K562 (cell line): ENCODE data around the gene SLC2A4RG. TPM values are rescaled to one million over a fixed set of nuclear protein-coding genes. Genes with fewer than 3 reads are reported as not detected.

Experiments used
- ATAC-seq: fragments of 200-7000 bp; cut with Tn5 transposase; 3 replicates; pipeline ENCODE4 v1.9.1; 2020; ENCODE audit warnings: moderate library complexity
- BruUV-seq: library from RNA; stranded (reverse); fragments of 400-500 nt; replicated peaks from 2 replicates; lab custom pipeline; 2021; lab: Mats Ljungman, UMichigan
- CTCF ChIA-PET: fragments of 300-600 bp; formaldehyde crosslinking; extraction: SDS; loops from one replicate; lab custom pipeline; 2021; ENCODE audit warnings: low intra/inter-chr PET ratio; lab: Yijun Ruan, JAX
- POLR2A ChIA-PET: fragments of 300-600, 350-650 bp; sonication (Branson Sonifier 250); formaldehyde crosslinking; extraction: SDS; loops from one replicate; lab custom pipeline; 2021; ENCODE audit warnings: antibody characterized with exemption, inconsistent platforms; lab: Yijun Ruan, JAX
- DNase-seq, 4 experiments: peaks; one replicate each; pipeline versions ENCODE4 v3.0.0 to v3.0.0-alpha.2; 2011 to 2018; ENCODE audit warnings: low spot score in 3 of 4, mixed read lengths in 3 of 4; ENCODE audit errors: extremely low read depth in 1 of 4
- FAIRE-seq: peaks from 2 replicates; lab custom pipeline; 2011; peaks lifted over from hg19 to GRCh38; lab: Jason Lieb, UNC
- H2AFZ ChIP-seq: 2 replicates; pipeline ENCODE4 v1.6.0; 2011; ENCODE audit warnings: low read depth, low read length, control low read depth, inconsistent platforms
- H3K27ac ChIP-seq: fragments of 200-600 bp; 3 replicates; pipeline ENCODE4 v1.8.0; 2011; ENCODE audit warnings: low read depth, mild to moderate bottlenecking, control low read depth, inconsistent platforms, low read length, moderate library complexity, mixed read lengths; ENCODE audit errors: extremely low read depth
- H3K27me3 ChIP-seq, 2 experiments: fragments of 300-600 bp in 1 of 2; 2 replicates in 1 of 2; 3 replicates in 1 of 2; pipeline versions ENCODE4 v1.6.0 to v1.8.0; 2011; ENCODE audit warnings: inconsistent platforms in 2 of 2, low read length in 2 of 2, mild to moderate bottlenecking in 1 of 2, mixed read lengths in 1 of 2, moderate library complexity in 1 of 2; ENCODE audit not compliant: control insufficient read depth in 2 of 2, insufficient read depth in 2 of 2
- H3K36me3 ChIP-seq: fragments of 300-600 bp; 3 replicates; pipeline ENCODE4 v1.8.0; 2011; ENCODE audit warnings: mild to moderate bottlenecking, low read length, inconsistent platforms; ENCODE audit not compliant: control insufficient read depth, insufficient read depth
- H3K4me1 ChIP-seq, 2 experiments: fragments of 200-600 bp in 1 of 2; replicated peaks in 1 of 2; 2 replicates in 1 of 2; 3 replicates in 1 of 2; pipeline versions ENCODE4 v1.5.1 to v1.8.0; 2011; ENCODE audit warnings: inconsistent platforms in 2 of 2, low read length in 2 of 2, mild to moderate bottlenecking in 1 of 2, mixed read lengths in 1 of 2, moderate library complexity in 1 of 2; ENCODE audit not compliant: control insufficient read depth in 2 of 2, insufficient read depth in 2 of 2
- H3K4me2 ChIP-seq: 2 replicates; pipeline ENCODE4 v1.6.1; 2011; ENCODE audit warnings: low read length, control low read depth, inconsistent platforms, mixed read lengths; ENCODE audit not compliant: insufficient read depth
- H3K4me3 ChIP-seq: fragments of 200-600 bp; sonication (generic), shearing (Covaris generic); 2 replicates; pipeline ENCODE4 v1.5.1; 2016; ENCODE audit warnings: control low read depth, inconsistent platforms
- H3K79me2 ChIP-seq: fragments of 200-600 bp; 3 replicates; pipeline ENCODE4 v1.8.0; 2011; ENCODE audit warnings: low read length, inconsistent platforms; ENCODE audit not compliant: control insufficient read depth, insufficient read depth
- H3K9ac ChIP-seq, 2 experiments: 2 replicates each; pipeline versions ENCODE4 v1.6.0 to v1.6.1; 2011; ENCODE audit warnings: low read depth in 2 of 2, low read length in 2 of 2, control low read depth in 1 of 2, inconsistent platforms in 1 of 2, mild to moderate bottlenecking in 1 of 2, mixed read lengths in 1 of 2; ENCODE audit not compliant: insufficient read depth in 1 of 2
- H3K9me1 ChIP-seq: one replicate; pipeline ENCODE4 v1.6.0; 2011; ENCODE audit warnings: inconsistent platforms, mild to moderate bottlenecking, low read length, moderate library complexity; ENCODE audit not compliant: control insufficient read depth, insufficient read depth
- H3K9me3 ChIP-seq: replicated peaks from 2 replicates; pipeline ENCODE4 v1.5.1; 2011; ENCODE audit warnings: low read depth, low read length, inconsistent platforms; ENCODE audit not compliant: control insufficient read depth, insufficient read depth
- H4K20me1 ChIP-seq: replicated peaks from 2 replicates; pipeline ENCODE4 v1.6.1; 2011; ENCODE audit warnings: low read length, inconsistent platforms, mixed read lengths; ENCODE audit not compliant: control insufficient read depth, insufficient read depth
- EZH2 ChIP-seq: IDR thresholded peaks from 2 replicates; pipeline ENCODE4 v1.6.1; 2012; ENCODE audit warnings: low read depth, mild to moderate bottlenecking, inconsistent platforms, low read length, borderline replicate concordance
- FOXA3 ChIP-seq, 2 experiments: fragments of 450-650 bp in 1 of 2; sonication (generic) in 1 of 2; formaldehyde crosslinking; IDR thresholded peaks in 1 of 2; conservative IDR thresholded peaks in 1 of 2; 2 replicates each; pipeline versions ENCODE4 v1.4.0 to v1.8.0; 2020 to 2022; ENCODE audit warnings: mild to moderate bottlenecking in 2 of 2, missing genetic modification reagents in 1 of 2
- HCFC1 ChIP-seq: IDR thresholded peaks from 2 replicates; pipeline ENCODE4 v1.6.1; 2012; ENCODE audit warnings: low read depth, low read length, improper control_type of control experiment
- HMGN3 ChIP-seq: IDR thresholded peaks from 2 replicates; pipeline ENCODE4 v1.6.1; 2011; ENCODE audit warnings: borderline replicate concordance, low read depth, mild to moderate bottlenecking, mixed read lengths, low read length; ENCODE audit not compliant: insufficient read length; ENCODE audit errors: extremely low read depth
- MTF1 ChIP-seq: fragments of 250-450 bp; sonication (Bioruptor Pico); IDR thresholded peaks from 2 replicates; pipeline ENCODE4 v1.9.0; 2021; ENCODE audit warnings: moderate library complexity, mild to moderate bottlenecking, inconsistent platforms, borderline replicate concordance
- POLR2A ChIP-seq: fragments of 450-650 bp; conservative IDR thresholded peaks from 2 replicates; pipeline ENCODE4 v1.6.1; 2016
- POLR2B ChIP-seq: fragments of 450-650 bp; IDR thresholded peaks from 2 replicates; pipeline ENCODE4 v1.6.1; 2018; ENCODE audit warnings: low read depth; ENCODE audit not compliant: partially characterized antibody
- POLR2G ChIP-seq: fragments of 200-400 bp; formaldehyde crosslinking; IDR thresholded peaks from 2 replicates; pipeline ENCODE4 v1.6.1; 2017; ENCODE audit warnings: low read depth, mild to moderate bottlenecking, antibody characterized with exemption, low read length, moderate library complexity
- RBFOX2 ChIP-seq: fragments of 200-400 bp; formaldehyde crosslinking; IDR thresholded peaks from 2 replicates; pipeline ENCODE4 v1.6.1; 2017; ENCODE audit warnings: low read depth, mild to moderate bottlenecking, low read length, moderate library complexity
- TAF15 ChIP-seq: fragments of 200-400 bp; formaldehyde crosslinking; IDR thresholded peaks from 2 replicates; pipeline ENCODE4 v1.6.1; 2017; ENCODE audit warnings: mild to moderate bottlenecking, low read depth, low read length, moderate library complexity
- ZNF175 ChIP-seq: fragments of 200-800 bp; sonication (Bioruptor generic); IDR thresholded peaks from 2 replicates; pipeline ENCODE4 v1.6.1; 2016; ENCODE audit warnings: low read depth, mild to moderate bottlenecking, missing genetic modification characterization, missing compliant biosample characterization
- ZNF212 ChIP-seq: fragments of 450-650 bp; formaldehyde crosslinking; IDR thresholded peaks from 2 replicates; pipeline ENCODE4 v1.4.0; 2020; ENCODE audit warnings: mild to moderate bottlenecking
- ZNF707 ChIP-seq: fragments of 250-450 bp; sonication (Bioruptor Pico); conservative IDR thresholded peaks from 2 replicates; pipeline ENCODE4 v1.8.0; 2022; ENCODE audit warnings: inconsistent platforms, mild to moderate bottlenecking, moderate library complexity
- ZNF780A ChIP-seq: fragments of 250-450 bp; sonication (Bioruptor Pico); IDR thresholded peaks from 2 replicates; pipeline ENCODE4 v1.5.0; 2021; ENCODE audit warnings: mild to moderate bottlenecking
- WGBS: fragments of 100-300 bp; shearing (Covaris generic); methylation state at CpG from one replicate; pipeline ENCODE4 v1.1.6; 2016; ENCODE audit warnings: low coverage, mixed read lengths; ENCODE audit not compliant: insufficient coverage; ENCODE audit errors: missing lambda C conversion rate; 5-methylcytosine and 5-hydroxymethylcytosine counted together
- in situ Hi-C: fragments of 300-500 bp; cut with MboI; formaldehyde crosslinking; loops from 4 replicates; pipeline ENCODE4 v1.15.0; 2018; ENCODE audit warnings: inconsistent platforms, mixed read lengths
- intact Hi-C: fragments of 100-400 bp; cut with micrococcal nuclease; formaldehyde crosslinking; loops from 2 replicates; pipeline ENCODE4 v1.14.2; 2022
- polyA plus RNA-seq, 8 experiments: library from polyadenylated mRNA; depleted of rRNA in 4 of 8; stranded (reverse) in 5 of 8; unstranded in 3 of 8; fragments of >200 nt; fragmentation: Nextera tagmentation in 2 of 8; fragmentation: Illumina TruSeq in 1 of 8; extraction: Ambion mirVana in 2 of 8; extraction: Trizol in 1 of 8; gene quantifications; 2 replicates each; pipeline versions ENCODE4 v1.2.1 to v1.2.3, GENCODE V29; 2011 to 2014; ENCODE audit warnings: inconsistent platforms in 1 of 8, missing spikeins in 1 of 8
- total RNA-seq, 7 experiments: library from RNA; depleted of rRNA in 6 of 7; stranded (reverse); fragments of >200 nt in 6 of 7; fragmentation: Illumina TruSeq in 2 of 7; extraction: Trizol in 2 of 7; gene quantifications; 2 replicates each; pipeline versions ENCODE4 v1.2.1 to v1.2.3, GENCODE V29; 2011 to 2021; ENCODE audit warnings: low replicate concordance in 1 of 7

Gene SLC2A4RG
- total and polyA plus RNA-seq, 9 of the 15 experiments (the other 6 are each of a cell fraction or from before 2014, with no cell fraction given): 0.34 to 97.3 (median 26.5) TPM

DNA sequence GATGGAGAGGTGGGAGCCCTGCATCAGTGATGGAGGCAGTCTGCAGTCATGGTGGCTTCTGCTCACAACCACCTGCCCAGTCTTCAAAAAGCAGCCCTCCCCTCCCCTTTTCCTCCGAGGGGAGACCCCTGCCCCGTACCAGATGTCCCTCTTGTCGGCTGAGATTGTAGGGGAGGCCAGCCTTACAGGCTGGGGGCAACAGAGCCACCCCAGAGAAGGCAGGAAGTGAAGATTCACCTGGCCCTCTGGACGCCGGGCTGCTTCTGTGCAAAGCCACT lies 38.6 kb upstream of the SLC2A4RG start:
- no peak for FAIRE-seq
- Histone ChIP-seq H4K20me1 (peaks cover 4% of the 10 kb centered on the region; the same call in 1 of the 2 replicates), H3K79me2 (peaks cover 11% of the 10 kb centered on the region), H3K9me1 (no peaks in the 10 kb centered on the region), H3K9ac (peak overlapping the region in 1 of 2 experiments; percentile 84; a peak in 1 of 4 replicates), H3K27me3 (no peaks in the 10 kb centered on the region), H2AFZ (no peak overlapping the region), H3K9me3 (no peaks in the 10 kb centered on the region), H3K4me3 (no peak overlapping the region), H3K36me3 (peaks cover 32% of the 10 kb centered on the region), H3K27ac (no peak overlapping the region), H3K4me1 (peaks cover 9 to 79% of the 10 kb centered on the region in 2 experiments), H3K4me2 (no peak overlapping the region)
- in situ Hi-C loops: no loop called here
- ATAC-seq: no peak
- BruUV-seq: no TSS peak
- TF ChIP-seq TAF15: no peak
- intact Hi-C loops: loop anchor here (10.0 kb wide), 2 partner anchors 84 to 166 kb away; partner anchors contain the start of gene PTK6
- POLR2A ChIA-PET: interaction anchor here (0.6 to 1.3 kb wide), 3 partner anchors 18 to 164 kb away, joined by 3 to 6 read pairs (median 4); partner anchors contain the start of genes GMEB2 and TPD52L2
- 95% methylated on average over 3 of the region's 5 CpGs for WGBS
- no peak for DNase-seq
- CTCF ChIA-PET: no interaction called here

DNA sequence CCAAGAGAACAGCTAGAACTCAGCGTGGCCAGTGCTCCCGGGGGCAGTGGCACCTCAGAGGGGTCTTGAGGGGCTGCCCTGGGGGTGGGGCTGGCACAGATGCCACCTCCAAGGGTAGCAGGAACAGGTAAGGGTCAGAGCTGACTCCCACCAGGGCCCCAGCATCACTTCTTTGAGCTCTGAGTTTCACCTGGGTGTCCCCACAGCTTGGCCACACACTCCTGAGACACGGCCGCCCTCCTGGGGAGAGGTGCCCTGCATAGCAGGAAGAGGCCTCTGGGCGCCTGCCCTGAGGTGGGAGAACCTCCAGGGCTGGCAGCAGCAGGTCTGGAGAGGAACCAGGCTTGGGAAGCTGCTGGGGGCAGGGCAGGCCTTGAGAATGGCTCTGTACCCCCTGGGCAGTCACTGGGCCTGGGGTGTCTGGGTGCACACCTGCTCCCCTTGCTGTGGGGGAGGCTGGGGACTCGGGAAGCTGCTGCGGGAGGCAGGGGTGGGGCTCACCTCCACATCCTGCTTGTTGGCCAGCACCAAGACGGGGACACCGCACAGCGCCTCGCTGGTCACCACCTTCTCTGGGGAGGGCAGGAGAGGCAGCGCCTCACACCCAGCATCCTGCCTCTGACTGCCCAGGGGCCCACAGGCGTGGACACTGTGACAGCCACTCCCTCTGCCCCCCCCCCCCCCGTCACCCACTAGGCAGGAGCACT lies 38.1 kb upstream of the SLC2A4RG start:
- peaks cover 16% of the 10 kb centered on the region for H3K79me2 ChIP-seq
- DNase-seq (peak in 2 of 4 experiments; percentile 17 to 21), ATAC-seq (no peak), FAIRE-seq (no peak)
- H3K36me3 ChIP-seq: peaks cover 37% of the 10 kb centered on the region
- no TSS peak for BruUV-seq
- H3K9me1 ChIP-seq: no peaks in the 10 kb centered on the region
- 76% methylated on average over 5 of the region's 14 CpGs for WGBS
- no peaks in the 10 kb centered on the region for H3K9me3 ChIP-seq
- H4K20me1 ChIP-seq: peaks cover 9% of the 10 kb centered on the region
- H3K4me3 ChIP-seq: no peak overlapping the region
- CTCF ChIA-PET: no interaction called here
- H3K4me1 ChIP-seq: peaks cover 12 to 79% of the 10 kb centered on the region in 2 experiments
- H3K9ac ChIP-seq: peak overlapping the region in 1 of 2 experiments; percentile 81; a peak in 1 of 4 replicates
- no peak overlapping the region for H2AFZ ChIP-seq
- H3K27ac ChIP-seq: no peak overlapping the region
- no peak for TF ChIP-seq FOXA3 (CRISPR knock-in tag; conservative IDR thresholded peaks at IDR 0.05 in 1 of 2, IDR thresholded peaks at IDR 0.05 in 1 of 2)
- TF ChIP-seq HMGN3: peak; percentile 43
- no peak for TF ChIP-seq HCFC1
- TF ChIP-seq POLR2B: peak; percentile 22
- TF ChIP-seq POLR2A: peak; percentile 56
- no peak for TF ChIP-seq EZH2
- peak; percentile 58; the same call in 1 of the 2 replicates for TF ChIP-seq RBFOX2
- no peak for TF ChIP-seq ZNF707 (CRISPR knock-in tag)
- peak; percentile 71 for TF ChIP-seq POLR2G
- no peak for TF ChIP-seq ZNF212 (CRISPR knock-in tag)
- TF ChIP-seq MTF1: no peak
- no peak for TF ChIP-seq ZNF175 (CRISPR knock-in tag)
- no peak for TF ChIP-seq ZNF780A (CRISPR knock-in tag)
- in situ Hi-C loops (no loop called here), intact Hi-C loops (loop anchor here (10.0 kb wide), 2 partner anchors 83 to 167 kb away; partner anchors contain the start of gene PTK6)
- no peaks in the 10 kb centered on the region for H3K27me3 ChIP-seq
- H3K4me2 ChIP-seq: no peak overlapping the region
- POLR2A ChIA-PET: interaction anchor here (0.6 to 1.3 kb wide), 4 partner anchors 18 to 164 kb away, joined by 3 to 6 read pairs (median 4); partner anchors contain the start of genes GMEB2 and TPD52L2
